H1 (cell line): ENCODE data around the gene GGCX. TPM values are rescaled to one million over a fixed set of nuclear protein-coding genes. Genes with fewer than 3 reads are reported as not detected.

Experiments
- CBX5 ChIP-seq: fragments of 300-800, 300-1000 bp; sonication (generic); IDR thresholded peaks from 2 replicates; pipeline ENCODE4 v1.7.1; 2016; ENCODE audit warnings: antibody characterized with exemption, low read length, low read depth
- CHD7 ChIP-seq: fragments of 300-600 bp; sonication (generic); IDR thresholded peaks from 2 replicates; pipeline ENCODE4 v1.7.1; 2012; ENCODE audit warnings: low read length, moderate library complexity, mild to moderate bottlenecking, inconsistent platforms; ENCODE audit not compliant: insufficient replicate concordance
- CREB1 ChIP-seq: IDR thresholded peaks from 2 replicates; pipeline ENCODE4 v1.6.1; 2012; ENCODE audit warnings: inconsistent platforms
- EZH2 ChIP-seq: fragments of 200-600 bp; sonication (generic); IDR thresholded peaks from 2 replicates; pipeline ENCODE4 v1.7.1; 2012; ENCODE audit warnings: low read depth, mild to moderate bottlenecking, moderate library complexity, low read length, inconsistent platforms; ENCODE audit not compliant: severe bottlenecking
- JUN ChIP-seq: IDR thresholded peaks from 2 replicates; pipeline ENCODE4 v1.6.1; 2011; ENCODE audit warnings: low read depth, mild to moderate bottlenecking, improper control_type of control experiment, low read length
- KDM1A ChIP-seq: fragments of 200-600, 300-600 bp; sonication (generic); IDR thresholded peaks from 2 replicates; pipeline ENCODE4 v1.7.1; 2016; ENCODE audit warnings: mild to moderate bottlenecking, low read length, borderline replicate concordance
- MAX ChIP-seq: IDR thresholded peaks from 2 replicates; pipeline ENCODE4 v1.6.1; 2012; ENCODE audit warnings: inconsistent platforms
- POU5F1 ChIP-seq: IDR thresholded peaks from 2 replicates; pipeline ENCODE4 v1.6.1; 2011; ENCODE audit warnings: low read depth, mild to moderate bottlenecking, low read length, moderate library complexity
- RXRA ChIP-seq: IDR thresholded peaks from 2 replicates; pipeline ENCODE4 v1.6.1; 2011; ENCODE audit warnings: low read depth, mild to moderate bottlenecking, low read length, moderate library complexity; ENCODE audit not compliant: insufficient read depth
- polyA plus RNA-seq, 7 experiments: library from polyadenylated mRNA; depleted of rRNA in 3 of 7; stranded (reverse) in 5 of 7; unstranded in 2 of 7; fragments of >200 nt in 5 of 7; fragments of 200-250 nt in 2 of 7; gene quantifications; 1 replicate in 5 of 7; 2 replicates in 1 of 7; 4 replicates in 1 of 7; pipeline versions ENCODE4 v1.2.1 to v1.2.3, GENCODE V29; 2011 to 2013; ENCODE audit warnings: missing spikeins in 2 of 7, mixed read lengths in 2 of 7
- total RNA-seq: library from RNA; stranded (reverse); fragmentation: NEBNext Ultra II Directional; extraction: Animal tissue kit (Norgen Biotek cat#: 25700); gene quantifications from 2 replicates; pipeline ENCODE4 v1.2.1, GENCODE V29; 2021

GGCX gene
- total and polyA plus RNA-seq, 2 of the 8 experiments (the other 6 are each of a cell fraction or from before 2014, with no cell fraction given) = 29.4 to 33.8 TPM

GRCh38 chr2:85523062-85523902, 38.0 kb downstream of the GGCX start (continued):
- TF ChIP-seq CHD7 = no peak
- TF ChIP-seq JUN = no peak
- TF ChIP-seq RXRA = no peak
- no peak for TF ChIP-seq POU5F1
- TF ChIP-seq CREB1 = no peak
- TF ChIP-seq CBX5 = no peak
- no peak for TF ChIP-seq EZH2
- TF ChIP-seq KDM1A = no peak
- no peak for TF ChIP-seq MAX
